ENCODE data around the gene VTI1A.
"Not testable (repeated sequence)": the region's sequence is repeated elsewhere in the genome, so short reads cannot be mapped to it uniquely, and the experiment has no call there.

VTI1A gene

GRCh38 chr10:112844681-112845544 lies 397.9 kb downstream of the VTI1A start:
- no peak for DNase-seq

GRCh38 chr10:112847778-112848177 lies 400.8 kb downstream of the VTI1A start:
- no peak for DNase-seq

- no peak for DNase-seq
Measured at GRCh38 chr10:112848228-112848627, 401.2 kb downstream of the VTI1A start.

GRCh38 chr10:112848868-112849430 lies 401.9 kb downstream of the VTI1A start:
- DNase-seq, result no peak

- DNase-seq, result no peak
Measured at GRCh38 chr10:112849546-112849945, 402.5 kb downstream of the VTI1A start.

- DNase-seq, result no peak
Measured at GRCh38 chr10:112851181-112851580, 404.2 kb downstream of the VTI1A start.

GRCh38 chr10:112851588-112852211 lies 404.7 kb downstream of the VTI1A start:
- no peak for DNase-seq

GRCh38 chr10:112852306-112852705 lies 405.3 kb downstream of the VTI1A start:
- no peak for DNase-seq

GRCh38 chr10:112855134-112855533 lies 408.1 kb downstream of the VTI1A start:
- no peak for DNase-seq

- no peak for DNase-seq
Measured at GRCh38 chr10:112857493-112857892, 410.5 kb downstream of the VTI1A start.

- no peak for DNase-seq
Measured at GRCh38 chr10:112858986-112859651, 412.1 kb downstream of the VTI1A start.

- DNase-seq, result no peak
Measured at GRCh38 chr10:112859793-112860192, 412.8 kb downstream of the VTI1A start.

GRCh38 chr10:112863461-112863860 lies 416.4 kb downstream of the VTI1A start:
- not testable (repeated sequence) for DNase-seq
